ENCODE data around the gene AP5S1. TPM values are rescaled to one million over a fixed set of nuclear protein-coding genes. Genes with fewer than 3 reads are reported as not detected.
A peak's percentile ranks its signal among the peaks of the same experiment; 100 is the strongest.

AP5S1 gene
- total and polyA plus RNA-seq, 2 of the 13 experiments (the other 11 are each of a cell fraction or from before 2014, with no cell fraction given) = 7.9 to 23.2 TPM

DNA sequence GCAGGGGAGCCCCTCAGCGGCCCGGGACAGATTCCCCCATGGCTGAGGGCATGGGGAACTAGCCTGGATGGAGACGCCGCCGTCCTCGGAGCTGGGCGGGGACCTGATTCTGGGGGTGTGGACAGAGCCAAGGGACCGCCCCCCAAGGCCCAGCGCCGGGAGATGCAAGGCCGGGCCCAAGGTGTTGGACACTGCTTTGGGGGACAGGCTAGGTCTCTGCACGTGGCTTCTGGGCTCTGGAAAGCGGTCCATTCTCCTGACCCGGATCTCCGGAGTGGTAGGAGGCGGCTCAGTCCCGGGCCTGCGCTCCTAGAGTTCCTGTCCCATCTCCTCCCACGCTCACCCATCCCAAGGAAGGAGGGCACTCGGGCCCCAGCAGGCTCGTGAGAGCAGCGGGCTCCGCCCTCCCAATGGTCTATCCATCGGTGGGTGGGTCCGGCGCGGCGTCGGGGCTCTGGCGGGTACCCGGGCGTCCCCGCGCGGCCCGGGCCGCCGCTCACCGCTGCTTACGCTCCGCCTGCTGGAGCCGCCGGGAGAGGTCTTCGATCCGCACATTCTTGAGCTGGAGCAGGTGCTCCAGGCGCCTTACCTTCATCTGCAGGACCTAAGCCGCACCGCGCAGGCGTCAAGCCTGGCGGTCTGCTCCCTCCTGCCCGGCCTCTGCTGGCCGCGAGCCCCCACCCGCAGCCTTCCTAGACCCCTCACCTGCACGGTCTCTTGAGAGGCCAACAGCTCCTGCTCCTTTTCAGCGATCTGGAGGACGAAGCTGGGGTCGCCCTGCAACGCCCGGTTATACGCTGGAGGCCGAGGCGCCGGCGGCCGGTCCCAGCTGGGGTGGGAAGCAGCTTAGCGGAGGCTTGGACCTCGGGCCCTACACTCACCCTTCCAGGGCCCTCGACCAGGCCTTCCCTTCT lies 42.4 kb upstream of the AP5S1 start (continued):
- no peak for TF ChIP-seq NCOA2 (CRISPR knock-in tag; IDR thresholded peaks at IDR 0.05)
- TF ChIP-seq THAP11 (CRISPR knock-in tag; IDR thresholded peaks at IDR 0.05) = peak; percentile 39; the same call in 1 of the 2 replicates
- no peak for TF ChIP-seq TEAD2 (CRISPR knock-in tag; IDR thresholded peaks at IDR 0.05)
- TF ChIP-seq THRA (CRISPR knock-in tag; IDR thresholded peaks at IDR 0.05; ENCODE audit: borderline replicate concordance) = no peak
- TF ChIP-seq XRCC5 (optimal IDR thresholded peaks at IDR 0.05; ENCODE audit: low read length) = peak; percentile 70
- TF ChIP-seq EHMT2 (IDR thresholded peaks at IDR 0.05; ENCODE audit: borderline replicate concordance, low read depth, low read length) = no peak
- peak; percentile 33; the same call in 1 of the 2 replicates for TF ChIP-seq SP4 (CRISPR knock-in tag; IDR thresholded peaks at IDR 0.05)
- no peak for TF ChIP-seq FOXO4 (CRISPR knock-in tag; conservative IDR thresholded peaks at IDR 0.05)
- no peak for TF ChIP-seq SOX5 (CRISPR knock-in tag; IDR thresholded peaks at IDR 0.05; ENCODE audit: borderline replicate concordance)
- 0 out of 2 replicates have a peak, but pooled peaks have one; percentile 65 for TF ChIP-seq ZNF30 (CRISPR knock-in tag; IDR thresholded peaks at IDR 0.05)
- peak; percentile 92 for TF ChIP-seq EZH2 (conservative IDR thresholded peaks at IDR 0.05; ENCODE audit: low read depth, low read length)
- peak; percentile 38; the same call in 1 of the 2 replicates for TF ChIP-seq KDM5B (CRISPR knock-in tag; IDR thresholded peaks at IDR 0.05; ENCODE audit: borderline replicate concordance)
- TF ChIP-seq ZC3H13 (CRISPR knock-in tag; IDR thresholded peaks at IDR 0.05) = no peak
- TF ChIP-seq, protein P1, sequence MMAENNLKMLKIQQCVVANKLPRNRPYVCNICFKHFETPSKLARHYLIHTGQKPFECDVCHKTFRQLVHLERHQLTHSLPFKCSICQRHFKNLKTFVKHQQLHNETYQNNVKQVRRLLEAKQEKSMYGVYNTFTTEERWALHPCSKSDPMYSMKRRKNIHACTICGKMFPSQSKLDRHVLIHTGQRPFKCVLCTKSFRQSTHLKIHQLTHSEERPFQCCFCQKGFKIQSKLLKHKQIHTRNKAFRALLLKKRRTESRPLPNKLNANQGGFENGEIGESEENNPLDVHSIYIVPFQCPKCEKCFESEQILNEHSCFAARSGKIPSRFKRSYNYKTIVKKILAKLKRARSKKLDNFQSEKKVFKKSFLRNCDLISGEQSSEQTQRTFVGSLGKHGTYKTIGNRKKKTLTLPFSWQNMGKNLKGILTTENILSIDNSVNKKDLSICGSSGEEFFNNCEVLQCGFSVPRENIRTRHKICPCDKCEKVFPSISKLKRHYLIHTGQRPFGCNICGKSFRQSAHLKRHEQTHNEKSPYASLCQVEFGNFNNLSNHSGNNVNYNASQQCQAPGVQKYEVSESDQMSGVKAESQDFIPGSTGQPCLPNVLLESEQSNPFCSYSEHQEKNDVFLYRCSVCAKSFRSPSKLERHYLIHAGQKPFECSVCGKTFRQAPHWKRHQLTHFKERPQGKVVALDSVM (CRISPR knock-in tag; IDR thresholded peaks at IDR 0.05) = no peak
- no peak for TF ChIP-seq REST (IDR thresholded peaks at IDR 0.05; ENCODE audit: borderline replicate concordance in 1 of 2, low read depth in 1 of 2, low read length in 2 of 2)
- TF ChIP-seq ZNF644 (CRISPR knock-in tag; IDR thresholded peaks at IDR 0.05; ENCODE audit: low read depth) = no peak
- TF ChIP-seq SP5 (CRISPR knock-in tag; IDR thresholded peaks at IDR 0.05; ENCODE audit: borderline replicate concordance, low read depth) = peak; percentile 35; the same call in 1 of the 2 replicates
- TF ChIP-seq ZMAT5 (CRISPR knock-in tag; IDR thresholded peaks at IDR 0.05; ENCODE audit: borderline replicate concordance, low read depth) = no peak
- no peak for TF ChIP-seq ERF (CRISPR knock-in tag; IDR thresholded peaks at IDR 0.05)
- TF ChIP-seq ZNF703 (CRISPR knock-in tag; IDR thresholded peaks at IDR 0.05; ENCODE audit: borderline replicate concordance) = peak; percentile 46; the same call in 1 of the 2 replicates

Data from HepG2 (cell line).